Hypothalamus (tissue), 51 donors: Measurements from ENCODE around the gene ANTKMT.
A peak's percentile ranks its signal among the peaks of the same experiment; 100 is the strongest.
"Not testable (repeated sequence)": the region's sequence is repeated elsewhere in the genome, so short reads cannot be mapped to it uniquely, and the experiment has no call there.

ENCODE experiments used
- DNase-seq, 51 donors: peaks; one replicate each; lab custom pipeline; 2025; lab: John Stamatoyannopoulos, UW

ANTKMT gene

GRCh38 chr16:736936-737481 is 16.1 kb downstream of the ANTKMT start:
- no peak for DNase-seq

- no peak for DNase-seq
These were observed 18.9 kb downstream of the ANTKMT start for GRCh38 chr16:739560-740458.

GRCh38 chr16:740459-740763 is 19.5 kb downstream of the ANTKMT start:
- no peak for DNase-seq

- peak; percentile 37 to 91 (median 77) for DNase-seq
These were observed 20.0 kb downstream of the ANTKMT start, which contains the start of gene CIAO3 for GRCh38 chr16:740764-741505. TSS of gene CIAO3 (minus strand) at chr16:740997. CDS start at chr16:740985, 12 bp downstream.

GRCh38 chr16:741986-742629 is 21.2 kb downstream of the ANTKMT start:
- DNase-seq = no peak

- not testable (repeated sequence) for DNase-seq
These were observed 21.9 kb downstream of the ANTKMT start for GRCh38 chr16:742894-743293.

GRCh38 chr16:743794-744500 is 23.0 kb downstream of the ANTKMT start:
- no peak for DNase-seq

- DNase-seq = no peak
These were observed 24.8 kb downstream of the ANTKMT start for GRCh38 chr16:745739-746138.

GRCh38 chr16:746637-747036 is 25.7 kb downstream of the ANTKMT start:
- no peak for DNase-seq

- DNase-seq = no peak
These were observed 27.2 kb downstream of the ANTKMT start for GRCh38 chr16:747978-748746.

GRCh38 chr16:749010-749409 is 28.1 kb downstream of the ANTKMT start:
- no peak for DNase-seq

GRCh38 chr16:750485-750884 is 29.5 kb downstream of the ANTKMT start:
- no peak for DNase-seq

GRCh38 chr16:751152-752006 is 30.4 kb downstream of the ANTKMT start:
- DNase-seq = peak in 6 of 51 donors; percentile 10 to 25 (median 15)

GRCh38 chr16:752007-752312 is 31.0 kb downstream of the ANTKMT start:
- DNase-seq = no peak

GRCh38 chr16:754121-754607 is 33.2 kb downstream of the ANTKMT start:
- DNase-seq = not testable (repeated sequence)

GRCh38 chr16:754656-755055 is 33.7 kb downstream of the ANTKMT start:
- DNase-seq = no peak

- no peak for DNase-seq
These were observed 35.5 kb downstream of the ANTKMT start for GRCh38 chr16:756428-756827.

- no peak for DNase-seq
These were observed 38.4 kb downstream of the ANTKMT start for GRCh38 chr16:759110-759910.
